B cell (primary cell): Measurements from ENCODE around the gene ZNF786. TPM values are rescaled to one million over a fixed set of nuclear protein-coding genes. Genes with fewer than 3 reads are reported as not detected.
A peak's percentile ranks its signal among the peaks of the same experiment; 100 is the strongest.

Source experiments
- ATAC-seq: fragments of 200-7000 bp; cut with Tn5 transposase; one replicate; pipeline ENCODE4 v1.10.0; 2021; ENCODE audit warnings: low read depth, mild to moderate bottlenecking, moderate number of reproducible peaks, moderate library complexity
- CTCF ChIA-PET: fragments of 350-600 bp; sonication (Branson Sonifier 250); formaldehyde crosslinking; loops from one replicate; lab custom pipeline; 2021; ENCODE audit warnings: antibody characterized with exemption, inconsistent platforms; lab: Charles Lee
- POLR2A ChIA-PET: fragments of 350-600 bp; sonication (Branson Sonifier 250); formaldehyde crosslinking; loops from one replicate; lab custom pipeline; 2021; ENCODE audit warnings: antibody characterized with exemption; lab: Charles Lee
- DNase-seq: peaks from one replicate; pipeline ENCODE4 v3.0.0; 2013
- H2AFZ ChIP-seq: 2 replicates; pipeline ENCODE4 v1.6.1; 2012; ENCODE audit warnings: mild to moderate bottlenecking, low read depth, low read length; ENCODE audit not compliant: insufficient read depth, poor library complexity, severe bottlenecking
- H3K27ac ChIP-seq, 2 donors: 1 replicate in 1 of 2; 2 replicates in 1 of 2; pipeline ENCODE4 v1.5.1; 2012 to 2013; ENCODE audit warnings: low read length in 2 of 2, mild to moderate bottlenecking in 2 of 2, moderate library complexity in 1 of 2
- H3K27me3 ChIP-seq, 4 experiments: fragments of 200-600 bp in 1 of 4; sonication (generic) in 1 of 4; replicated peaks in 1 of 4; 1 replicate in 2 of 4; 2 replicates in 2 of 4; pipeline versions ENCODE4 v1.6.1 to v1.7.0; 2013 to 2016; ENCODE audit warnings: low read length in 3 of 4, mild to moderate bottlenecking in 2 of 4, mixed read lengths in 1 of 4, moderate library complexity in 1 of 4; ENCODE audit not compliant: insufficient read depth in 4 of 4, control insufficient read depth in 3 of 4; ENCODE audit errors: control extremely low read depth in 1 of 4
- H3K36me3 ChIP-seq, 2 experiments: replicated peaks in 1 of 2; 1 replicate in 1 of 2; 2 replicates in 1 of 2; pipeline versions ENCODE4 v1.6.1 to v1.7.1; 2013; ENCODE audit warnings: low read length in 1 of 2; ENCODE audit not compliant: insufficient read depth in 2 of 2, control insufficient read depth in 1 of 2; ENCODE audit errors: control extremely low read depth in 1 of 2, extremely low read depth in 1 of 2
- H3K4me1 ChIP-seq, 2 donors: fragments of 200-600 bp in 1 of 2; sonication (generic) in 1 of 2; 1 replicate in 1 of 2; 2 replicates in 1 of 2; pipeline versions ENCODE4 v1.5.1 to v1.6.1; 2013 to 2017; ENCODE audit warnings: low read length in 2 of 2; ENCODE audit not compliant: control insufficient read depth in 2 of 2, insufficient read depth in 2 of 2
- H3K4me2 ChIP-seq: replicated peaks from 2 replicates; pipeline ENCODE3; 2012; ENCODE audit warnings: mild to moderate bottlenecking, low read depth, low read length; ENCODE audit not compliant: poor library complexity, severe bottlenecking
- H3K4me3 ChIP-seq, 5 experiments: fragments of 200-600 bp in 1 of 5; sonication (generic) in 1 of 5; 1 replicate in 3 of 5; 2 replicates in 2 of 5; pipeline versions ENCODE4 v1.5.1 to v1.7.0; 2011 to 2016; ENCODE audit warnings: low read length in 4 of 5, mild to moderate bottlenecking in 4 of 5, low read depth in 2 of 5, control low read depth in 1 of 5, moderate library complexity in 1 of 5; ENCODE audit not compliant: insufficient read depth in 1 of 5; ENCODE audit errors: control extremely low read depth in 1 of 5, extremely low read depth in 1 of 5
- H3K79me2 ChIP-seq: fragments of 200-600 bp; sonication (generic); one replicate; pipeline ENCODE4 v1.6.0; 2016; ENCODE audit warnings: low read length; ENCODE audit not compliant: control insufficient read depth, insufficient read depth
- H3K9ac ChIP-seq: fragments of 200-600 bp; sonication (generic); 2 replicates; pipeline ENCODE4 v1.6.1; 2017; ENCODE audit warnings: mild to moderate bottlenecking, low read length, moderate library complexity
- H3K9me3 ChIP-seq, 3 donors: one replicate each; pipeline versions ENCODE4 v1.6.1 to v1.7.1; 2013; ENCODE audit warnings: low read length in 2 of 3; ENCODE audit not compliant: control insufficient read depth in 2 of 3, insufficient read depth in 1 of 3; ENCODE audit errors: control extremely low read depth in 1 of 3
- H4K20me1 ChIP-seq: 2 replicates; pipeline ENCODE4 v1.6.0; 2012; ENCODE audit warnings: mild to moderate bottlenecking, low read length; ENCODE audit not compliant: insufficient read depth, control insufficient read depth, poor library complexity, severe bottlenecking
- H3K27ac Mint-ChIP-seq: one replicate; pipeline ENCODE4 v1.8.0; 2021; ENCODE audit warnings: mixed read lengths
- H3K27me3 Mint-ChIP-seq: one replicate; pipeline ENCODE4 v1.8.0; 2021; ENCODE audit warnings: mixed read lengths
- H3K4me1 Mint-ChIP-seq: one replicate; pipeline ENCODE4 v1.8.0; 2021; ENCODE audit warnings: mixed read lengths
- H3K4me3 Mint-ChIP-seq: one replicate; pipeline ENCODE4 v1.8.0; 2021; ENCODE audit warnings: mixed read lengths
- H3K9me3 Mint-ChIP-seq: one replicate; pipeline ENCODE4 v1.8.0; 2022; ENCODE audit warnings: mixed read lengths; ENCODE audit not compliant: insufficient read depth
- EZH2 ChIP-seq: IDR thresholded peaks from 2 replicates; pipeline ENCODE4 v1.6.1; 2012; ENCODE audit warnings: borderline replicate concordance, low read depth, mild to moderate bottlenecking, moderate library complexity, low read length; ENCODE audit not compliant: insufficient read depth, poor library complexity, severe bottlenecking
- WGBS: methylation state at CpG from one replicate; pipeline ENCODE4 v1.1.5; 2013; ENCODE audit warnings: missing lambda C conversion rate; ENCODE audit not compliant: insufficient coverage; 5-methylcytosine and 5-hydroxymethylcytosine counted together
- intact Hi-C: fragments of 100-400 bp; cut with micrococcal nuclease; formaldehyde crosslinking; loops from one replicate; pipeline ENCODE4 v1.10.0; 2022
- polyA plus RNA-seq: library from polyadenylated mRNA; depleted of rRNA; stranded (reverse); fragments of >200 nt; gene quantifications from 2 replicates; pipeline ENCODE4 v1.2.3, GENCODE V29; 2012
- total RNA-seq, 2 donors: library from RNA; stranded (reverse); fragments of 120-200 nt in 1 of 2; gene quantifications; 1 replicate in 1 of 2; 2 replicates in 1 of 2; pipeline versions ENCODE4 v1.2.3 to v1.2.4, GENCODE V29; 2013 to 2022
- TF ChIP-seq, protein P1 (sequence below): fragments of 200-600 bp; IDR thresholded peaks from one replicate; pipeline ENCODE4 v1.8.0; 2022; ENCODE audit warnings: antibody characterized with exemption, mild to moderate bottlenecking

Gene ZNF786
- total and polyA plus RNA-seq, 2 donors (not counting 1 experiment from before 2014, with no cell fraction given), result 6.4 to 14.7 TPM

DNA sequence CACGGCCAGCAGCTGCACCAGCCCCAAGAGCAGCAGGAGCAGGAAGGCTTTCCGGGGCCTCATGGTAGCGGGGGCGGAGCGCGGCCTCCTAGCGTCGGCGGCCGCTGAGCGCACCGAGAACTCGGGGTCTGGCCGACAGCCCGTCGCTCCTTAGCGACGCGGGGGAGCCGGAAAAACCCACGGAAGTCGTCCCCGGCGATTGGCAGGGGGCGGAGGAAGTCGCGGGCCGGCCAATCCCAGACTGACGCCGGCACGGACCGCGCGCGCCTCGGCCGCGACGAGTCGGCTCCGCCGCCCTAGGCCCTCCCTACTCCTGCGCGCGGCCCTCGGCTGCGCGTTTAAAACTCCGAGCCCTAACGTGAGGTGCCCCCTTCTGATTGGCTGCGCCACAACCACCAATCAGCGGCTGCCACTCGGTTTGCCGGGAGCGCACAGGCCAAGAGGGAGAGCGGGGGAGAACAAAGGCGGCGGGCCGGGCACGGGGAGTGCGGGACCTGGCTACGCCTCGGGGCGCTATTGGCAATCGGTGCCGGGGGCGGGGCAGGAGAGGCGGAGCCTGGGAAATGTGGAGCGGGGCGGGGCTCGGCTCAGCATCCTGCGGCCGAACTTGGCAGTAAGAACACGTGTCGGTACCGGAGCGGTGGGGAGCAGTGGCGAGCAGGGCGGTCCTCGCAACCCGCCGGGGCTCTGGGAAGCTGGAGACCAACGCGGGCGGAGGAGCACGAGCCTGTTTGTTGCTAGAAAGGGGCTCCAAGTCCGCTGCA lies 62.0 kb downstream of the ZNF786 start, which contains the start of gene PDIA4:
Gene PDIA4, minus strand, starts transcription at position 160 of the 764 bp plus-strand sequence. Its CDS starts 97 bp downstream, at position 63.
- H3K27me3 ChIP-seq, result no peaks in the 10 kb centered on the region
- peak within 1 kb of the TSS; percentile 87 for H3K9ac ChIP-seq
- peak within 1 kb of the TSS; percentile 91 for H3K27ac Mint-ChIP-seq
- peak within 1 kb of the TSS; percentile 39 to 94 for H3K27ac ChIP-seq
- no peaks in the 10 kb centered on the region for H3K36me3 ChIP-seq
- no peaks in the 10 kb centered on the region for H3K27me3 Mint-ChIP-seq
- peak within 1 kb of the TSS; percentile 91 for H2AFZ ChIP-seq
- H3K9me3 ChIP-seq, result no peaks in the 10 kb centered on the region
- H3K4me1 Mint-ChIP-seq, result peaks cover 39% of the 10 kb centered on the region
- H4K20me1 ChIP-seq, result peaks cover 7% of the 10 kb centered on the region
- peak; percentile 99 for DNase-seq
- H3K4me3 Mint-ChIP-seq, result peak within 1 kb of the TSS; percentile 93
- peak within 1 kb of the TSS; percentile 51 to 77 (median 73) for H3K4me3 ChIP-seq
- peak; percentile 86 for ATAC-seq
- ChIA-PET POLR2A (interaction anchor here (1.0 to 1.8 kb wide), 2 partner anchors 37 to 119 kb away, joined by 3 to 9 read pairs; partner anchors contain the start of gene ZNF398), CTCF (interaction anchor here (0.5 to 7.8 kb wide), 5 partner anchors 15 to 45 kb away, joined by 3 to 58 read pairs (median 6); no protein-coding TSS in a partner anchor)
- WGBS, result 0% methylated on average over 87 of the region's 87 CpGs
- intact Hi-C loops, result loop anchor here (1.0 to 10.0 kb wide), 13 partner anchors 23 to 744 kb away; partner anchors contain the start of genes CUL1, EZH2, ZNF212 and ZNF398
- H3K4me1 ChIP-seq, result peaks cover 19 to 21% of the 10 kb centered on the region in 2 donors
- peaks cover 46% of the 10 kb centered on the region for H3K79me2 ChIP-seq
- H3K9me3 Mint-ChIP-seq, result no peaks in the 10 kb centered on the region
- peak within 1 kb of the TSS; percentile 97 for H3K4me2 ChIP-seq
- no peak for TF ChIP-seq EZH2
- TF ChIP-seq, protein P1, sequence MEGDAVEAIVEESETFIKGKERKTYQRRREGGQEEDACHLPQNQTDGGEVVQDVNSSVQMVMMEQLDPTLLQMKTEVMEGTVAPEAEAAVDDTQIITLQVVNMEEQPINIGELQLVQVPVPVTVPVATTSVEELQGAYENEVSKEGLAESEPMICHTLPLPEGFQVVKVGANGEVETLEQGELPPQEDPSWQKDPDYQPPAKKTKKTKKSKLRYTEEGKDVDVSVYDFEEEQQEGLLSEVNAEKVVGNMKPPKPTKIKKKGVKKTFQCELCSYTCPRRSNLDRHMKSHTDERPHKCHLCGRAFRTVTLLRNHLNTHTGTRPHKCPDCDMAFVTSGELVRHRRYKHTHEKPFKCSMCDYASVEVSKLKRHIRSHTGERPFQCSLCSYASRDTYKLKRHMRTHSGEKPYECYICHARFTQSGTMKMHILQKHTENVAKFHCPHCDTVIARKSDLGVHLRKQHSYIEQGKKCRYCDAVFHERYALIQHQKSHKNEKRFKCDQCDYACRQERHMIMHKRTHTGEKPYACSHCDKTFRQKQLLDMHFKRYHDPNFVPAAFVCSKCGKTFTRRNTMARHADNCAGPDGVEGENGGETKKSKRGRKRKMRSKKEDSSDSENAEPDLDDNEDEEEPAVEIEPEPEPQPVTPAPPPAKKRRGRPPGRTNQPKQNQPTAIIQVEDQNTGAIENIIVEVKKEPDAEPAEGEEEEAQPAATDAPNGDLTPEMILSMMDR, result peak; percentile 47
